Inflammatory macrophage treated with lipopolysaccharide for 4 hours (primary cell): ENCODE data around the gene PHPT1.

Experiments used
- DNase-seq: peaks from one replicate; pipeline ENCODE4 v3.0.0-alpha.2; 2020

Gene PHPT1

DNA sequence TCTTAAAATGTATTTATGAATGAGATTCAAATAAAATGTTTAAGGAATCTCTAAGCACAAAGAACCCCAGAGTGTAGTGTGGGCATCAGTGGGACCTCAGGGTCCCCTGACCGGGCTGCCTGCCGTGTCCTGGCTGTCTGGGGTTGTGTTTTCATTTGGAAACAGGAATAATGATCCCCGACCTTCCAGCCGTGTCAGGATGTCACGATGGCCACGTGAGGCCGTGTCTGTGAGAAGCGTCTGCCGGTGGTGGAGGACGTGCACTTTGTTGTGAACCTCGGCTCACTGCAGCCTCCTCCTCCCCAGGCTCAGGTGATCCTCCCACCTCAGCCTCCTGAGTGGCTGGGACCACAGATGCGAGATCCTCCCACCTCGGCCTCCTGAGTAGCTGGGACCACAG lies 41.5 kb downstream of the PHPT1 start:
- no peak for DNase-seq

DNA sequence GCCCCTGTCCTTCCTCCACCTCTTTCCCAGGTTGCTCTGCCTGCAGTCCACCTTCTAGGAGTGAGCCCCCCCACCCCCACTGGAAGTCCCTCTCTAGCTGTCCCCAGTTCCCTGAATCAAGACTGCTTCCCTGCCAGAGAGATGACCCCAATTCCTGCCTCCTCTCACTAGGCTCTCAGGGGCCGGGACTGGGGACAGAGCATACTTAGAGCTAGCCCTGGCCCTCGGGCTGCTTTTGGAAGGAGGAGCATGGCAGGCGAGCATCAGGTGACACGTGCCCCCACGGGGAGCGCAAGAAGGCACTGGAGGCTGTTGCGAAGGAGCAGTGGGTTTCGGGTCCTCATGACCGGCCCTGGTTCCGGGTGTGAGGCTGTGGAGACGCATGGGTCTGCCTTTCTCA lies 46.8 kb downstream of the PHPT1 start:
- DNase-seq: no peak

DNA sequence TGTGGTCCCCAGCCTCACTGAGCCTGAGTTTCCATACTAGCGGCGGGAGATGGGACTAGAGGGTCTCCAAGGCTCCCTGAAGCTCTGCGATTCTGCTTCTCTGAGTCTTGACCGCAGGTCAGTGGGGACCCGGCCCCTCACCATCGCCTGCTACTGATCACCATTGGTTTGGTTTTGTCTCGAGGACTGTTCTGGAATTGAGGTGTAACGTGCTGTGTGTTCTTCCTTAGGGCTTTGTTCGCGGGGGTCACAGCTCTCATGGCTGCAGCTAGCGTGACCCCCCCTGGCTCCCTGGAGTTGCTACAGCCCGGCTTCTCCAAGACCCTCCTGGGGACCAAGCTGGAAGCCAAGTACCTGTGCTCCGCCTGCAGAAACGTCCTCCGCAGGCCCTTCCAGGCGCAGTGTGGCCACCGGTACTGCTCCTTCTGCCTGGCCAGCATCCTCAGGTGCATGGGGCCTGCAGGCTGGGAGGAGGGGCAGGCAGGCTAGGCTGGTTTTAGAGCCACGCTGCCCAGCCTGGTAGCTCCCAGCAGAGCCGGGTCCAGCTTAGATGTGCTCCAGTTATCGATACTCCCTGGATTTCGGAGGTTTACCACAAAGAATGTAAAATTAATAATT lies 49.4 kb downstream of the PHPT1 start:
- no peak for DNase-seq

DNA sequence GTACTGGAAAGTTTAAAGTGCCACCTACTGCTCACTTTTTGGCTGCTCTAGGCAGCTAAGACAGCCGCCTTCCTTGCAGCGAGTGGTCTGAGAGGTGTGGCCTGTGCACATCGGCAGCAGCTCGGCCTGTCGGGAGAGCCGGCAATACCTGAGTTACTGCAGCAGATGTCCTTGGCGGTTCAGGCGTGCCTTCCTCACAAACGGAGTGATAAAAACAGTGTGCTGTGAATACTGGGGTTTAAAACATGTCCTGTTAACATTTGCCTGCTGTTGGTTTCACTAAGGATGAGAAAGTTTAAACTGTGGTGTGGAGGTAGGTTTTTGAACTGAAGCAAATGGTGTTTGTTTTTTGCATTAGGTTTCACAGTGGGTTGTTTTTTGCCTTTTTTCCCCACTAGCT lies 50.0 kb downstream of the PHPT1 start:
- DNase-seq: no peak

DNA sequence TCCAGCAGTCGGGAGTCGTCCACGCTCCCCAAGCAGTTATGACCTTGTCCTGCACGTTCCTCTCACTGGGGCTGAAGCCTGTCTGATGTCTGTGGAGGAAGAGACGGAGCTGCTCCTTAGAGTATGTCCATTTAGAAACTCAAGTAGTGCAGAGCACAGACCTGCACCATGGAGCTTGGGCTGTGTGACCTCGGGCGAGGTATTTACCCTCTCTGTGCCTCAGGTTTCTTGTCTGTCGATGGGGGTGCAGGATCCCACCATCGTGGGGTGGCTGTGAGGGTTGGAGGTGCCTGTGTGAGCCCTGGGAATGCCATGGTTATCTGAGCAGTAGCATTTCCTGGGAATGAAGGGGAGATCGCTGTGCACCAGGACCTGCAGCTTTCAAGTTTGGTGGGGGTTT lies 51.3 kb downstream of the PHPT1 start:
- no peak for DNase-seq
